GM18507 (cell line): ENCODE data around the gene CCR6.
"Not testable (repeated sequence)": the region's sequence is repeated elsewhere in the genome, so short reads cannot be mapped to it uniquely, and the experiment has no call there.

Source experiments
- DNase-seq: peaks from one replicate; pipeline ENCODE4 v3.0.0; 2011; ENCODE audit warnings: low read depth; ENCODE audit not compliant: insufficient read length; ENCODE audit errors: extremely low spot score
- FAIRE-seq: peaks from 2 replicates; lab custom pipeline; 2011; peaks lifted over from hg19 to GRCh38; lab: Jason Lieb, UNC

The CCR6 gene

DNA sequence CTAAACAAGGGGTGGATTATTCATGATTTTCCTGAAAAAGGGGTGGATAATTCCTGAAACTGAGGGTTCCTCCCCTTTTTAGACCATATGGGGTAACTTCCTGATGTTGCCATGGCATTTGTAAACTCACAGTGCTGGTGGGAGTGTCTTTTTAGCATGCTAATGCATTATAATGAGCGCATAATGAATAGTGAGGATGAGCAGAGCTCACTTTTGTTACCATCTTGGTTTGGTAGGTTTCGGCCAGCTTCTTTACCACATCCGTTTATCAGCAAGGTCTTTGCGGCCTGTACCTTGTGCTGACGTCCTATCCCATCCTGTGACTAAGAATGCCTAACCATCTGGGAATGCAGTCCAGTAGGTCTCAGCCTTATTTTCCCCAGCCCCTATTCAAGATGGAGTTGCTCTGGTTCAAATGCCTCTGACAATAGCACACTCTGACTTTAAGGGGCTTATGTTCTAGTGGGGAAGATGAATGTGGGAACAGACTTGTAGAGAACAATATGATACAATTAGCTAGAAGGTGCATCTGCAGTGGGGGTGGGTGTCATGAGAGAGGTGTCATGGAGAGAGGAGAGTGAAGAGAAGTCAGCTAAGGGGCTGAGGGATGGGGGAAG is 39.1 kb downstream of the CCR6 start:
- DNase-seq: no peak
- no peak for FAIRE-seq

DNA sequence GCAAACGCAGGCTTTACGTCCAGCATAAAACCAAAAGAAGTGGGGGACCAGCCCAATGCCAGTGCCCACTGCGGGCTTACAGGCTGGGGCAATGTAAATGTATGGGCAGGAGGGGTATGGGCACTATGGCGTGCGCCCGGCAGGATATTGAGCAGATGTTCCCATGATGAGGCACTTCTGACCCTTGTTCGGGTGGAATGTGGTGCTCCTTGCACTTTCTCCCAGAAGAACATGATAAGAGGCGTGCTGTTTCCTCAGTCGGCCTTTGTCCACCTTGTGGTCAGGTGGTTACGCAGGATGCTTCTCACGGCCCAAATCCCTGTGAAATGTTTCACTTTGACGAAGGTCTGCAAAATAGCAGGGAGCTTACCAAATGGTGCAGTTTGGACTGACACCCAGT is 39.7 kb downstream of the CCR6 start:
- DNase-seq (no peak), FAIRE-seq (no peak)

DNA sequence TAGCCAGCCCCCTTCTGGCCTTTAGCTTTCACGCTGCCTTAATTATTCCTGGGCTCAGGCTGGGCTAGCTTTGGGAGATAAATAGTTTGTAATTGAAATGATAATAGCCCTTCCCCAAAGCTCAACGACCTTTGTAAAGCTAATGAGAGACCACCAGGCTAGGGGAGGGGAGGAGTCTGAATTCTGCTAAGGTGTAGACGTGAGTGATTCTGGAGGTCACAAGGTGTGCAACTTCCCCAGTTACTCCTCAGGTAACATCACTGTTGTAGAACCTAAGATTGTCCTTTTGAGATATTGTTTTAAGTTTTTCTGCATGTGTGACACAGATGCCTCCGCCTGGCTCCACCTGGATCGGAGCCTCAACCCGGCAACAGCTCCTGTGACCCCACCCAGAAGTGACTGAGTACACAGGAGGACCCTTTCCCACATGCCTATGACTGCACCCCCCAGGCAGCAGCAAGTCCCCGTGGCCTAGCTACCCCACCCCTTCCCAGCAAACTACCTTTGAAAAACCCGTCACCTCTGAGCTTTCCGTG is 40.6 kb downstream of the CCR6 start:
- no peak for DNase-seq

DNA sequence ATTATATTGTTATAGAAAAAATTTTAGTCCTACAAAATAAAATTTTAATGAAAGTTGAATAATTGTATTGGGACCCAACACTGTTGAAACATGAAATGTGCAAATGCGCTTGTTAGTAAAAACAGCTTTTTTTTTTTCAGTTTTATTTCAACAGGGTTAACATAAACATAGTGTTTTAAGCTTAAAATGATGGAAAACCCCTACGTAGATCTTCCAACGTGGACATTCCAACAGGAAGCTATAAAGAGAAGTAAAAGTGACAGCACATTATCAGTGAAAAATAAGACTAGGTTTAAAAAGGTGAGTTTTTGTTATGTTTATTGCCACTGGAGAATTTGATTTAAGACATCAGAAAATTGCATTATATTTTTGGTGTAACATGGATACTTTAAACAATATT is 41.4 kb downstream of the CCR6 start:
- no peak for DNase-seq
- no peak for FAIRE-seq

More for the DNA sequence above, 40.6 kb downstream of the CCR6 start:
- no peak for FAIRE-seq

DNA sequence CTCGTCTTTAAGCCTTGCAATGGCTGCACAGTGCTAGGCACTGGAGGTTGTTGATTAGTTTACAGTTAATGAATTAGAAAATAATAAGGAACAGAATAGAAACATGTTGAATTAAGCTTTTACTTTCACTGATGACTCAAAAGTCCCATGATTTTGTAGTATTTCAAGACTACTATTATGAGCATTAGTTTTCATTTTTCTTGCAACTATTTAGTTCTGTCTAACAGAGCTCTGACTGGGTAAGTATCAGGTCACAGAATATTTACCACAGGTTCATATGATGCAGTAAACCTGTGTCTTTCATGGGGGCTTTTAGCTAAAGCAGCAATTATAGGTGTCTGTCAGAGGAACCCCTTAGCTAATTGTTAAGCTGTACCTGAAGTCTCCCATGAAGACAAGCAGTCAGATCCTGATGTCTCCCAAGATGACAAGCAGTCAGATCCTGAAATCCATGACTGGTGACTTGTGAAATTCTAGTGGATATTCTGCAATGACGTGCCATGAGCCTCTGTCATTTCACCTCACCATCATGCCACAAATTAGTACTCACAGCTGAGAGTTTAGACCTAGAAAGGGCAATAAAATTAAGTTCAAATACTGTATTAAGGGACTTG is 43.1 kb downstream of the CCR6 start:
- DNase-seq: no peak
- FAIRE-seq: no peak

DNA sequence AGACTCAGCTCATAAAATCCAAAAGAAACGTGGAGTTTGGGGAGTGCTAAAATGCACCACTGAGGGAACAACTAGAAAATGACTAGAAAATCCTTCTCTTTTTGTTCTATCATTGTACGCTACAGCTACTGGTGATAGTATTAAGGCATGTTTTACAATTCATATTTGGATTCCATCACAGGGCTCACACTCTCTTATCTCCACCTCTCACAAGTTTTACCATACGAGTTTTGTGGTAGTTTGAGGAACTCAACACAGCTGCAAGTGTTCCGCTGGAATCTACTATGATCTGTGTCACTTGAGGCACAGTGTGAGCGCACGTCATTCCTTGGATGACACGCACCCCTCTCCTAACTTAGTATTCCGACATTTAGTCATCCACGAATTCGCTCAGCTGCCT is 44.8 kb downstream of the CCR6 start:
- FAIRE-seq, DNase-seq: not testable (repeated sequence)

DNA sequence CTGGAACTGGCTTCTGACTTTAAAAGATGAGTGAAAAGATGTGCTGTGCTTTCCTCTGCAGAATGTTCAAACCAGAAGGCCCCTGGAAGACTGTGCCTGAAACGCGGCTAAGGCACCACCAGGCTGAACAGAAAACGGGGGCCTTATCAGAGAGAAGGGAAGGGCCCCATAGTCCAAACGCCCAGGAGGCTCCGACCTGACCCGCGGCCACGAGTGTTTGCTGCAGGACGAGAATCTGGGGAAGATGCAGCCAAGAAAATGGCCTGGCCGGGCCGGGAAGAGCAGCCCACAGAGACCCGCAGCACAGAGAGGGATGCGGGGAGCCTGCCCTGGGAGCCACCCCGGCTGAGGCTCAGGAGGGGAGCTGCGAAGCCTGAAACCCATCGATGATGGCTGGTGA is 45.4 kb downstream of the CCR6 start:
- not testable (repeated sequence) for DNase-seq, FAIRE-seq

DNA sequence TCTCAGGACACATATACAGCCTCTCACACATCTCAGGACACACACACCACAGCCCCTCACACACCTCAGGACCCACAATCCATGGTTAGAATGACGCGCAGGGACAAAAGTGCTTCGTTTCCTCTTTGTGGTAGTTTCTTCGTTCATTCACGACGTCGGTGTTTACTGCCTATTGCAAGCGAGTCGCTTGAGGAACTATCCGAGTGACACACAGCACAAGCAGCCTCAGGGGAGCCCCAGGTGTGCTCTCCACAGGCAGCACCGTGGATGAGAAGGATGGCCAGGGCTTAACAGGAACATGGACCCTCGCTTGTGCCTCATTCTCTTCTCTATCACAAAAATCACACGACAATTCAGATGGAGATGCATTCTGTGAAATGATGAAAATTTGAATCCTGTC is 47.0 kb downstream of the CCR6 start:
- DNase-seq: not testable (repeated sequence)
- peak; percentile 29 for FAIRE-seq

DNA sequence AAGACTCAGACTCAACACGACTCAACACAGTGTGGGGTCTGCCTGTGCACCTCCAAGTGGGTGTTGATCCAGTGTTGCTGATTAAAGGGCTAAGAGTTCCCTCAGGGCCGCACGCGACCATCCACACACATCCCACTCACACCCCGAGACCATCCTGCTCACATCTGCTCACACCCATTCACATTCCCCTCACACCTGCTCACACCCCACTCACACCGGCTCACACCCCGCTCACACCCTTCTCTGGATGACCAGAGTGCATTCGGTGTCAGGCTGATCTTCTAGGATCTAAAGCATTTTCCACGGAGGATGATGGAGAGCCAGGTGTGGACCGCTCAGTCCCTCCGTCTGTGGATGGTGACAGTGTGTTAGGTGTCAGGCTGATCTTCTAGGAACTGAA is 48.4 kb downstream of the CCR6 start:
- FAIRE-seq, DNase-seq: not testable (repeated sequence)

DNA sequence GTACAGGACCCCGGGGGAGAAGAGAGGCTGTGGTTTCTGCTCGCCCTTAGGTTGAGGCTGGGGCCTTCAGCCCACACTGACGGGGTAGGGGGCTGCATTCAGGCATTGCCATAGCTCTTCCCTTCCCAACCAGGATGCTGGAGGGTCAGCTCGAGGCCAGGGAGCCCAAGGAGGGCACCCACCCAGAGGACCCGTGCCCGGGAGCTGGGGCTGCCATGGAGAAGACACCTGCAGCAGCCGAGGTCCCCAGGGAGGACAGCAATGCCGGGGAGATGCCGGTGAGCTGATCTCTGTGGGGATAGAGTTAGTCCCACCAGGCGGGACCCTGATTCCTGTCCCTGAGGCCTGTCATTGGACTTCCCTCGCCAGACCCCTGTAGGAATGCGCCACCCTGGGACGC is 49.1 kb downstream of the CCR6 start:
- DNase-seq, FAIRE-seq: not testable (repeated sequence)

DNA sequence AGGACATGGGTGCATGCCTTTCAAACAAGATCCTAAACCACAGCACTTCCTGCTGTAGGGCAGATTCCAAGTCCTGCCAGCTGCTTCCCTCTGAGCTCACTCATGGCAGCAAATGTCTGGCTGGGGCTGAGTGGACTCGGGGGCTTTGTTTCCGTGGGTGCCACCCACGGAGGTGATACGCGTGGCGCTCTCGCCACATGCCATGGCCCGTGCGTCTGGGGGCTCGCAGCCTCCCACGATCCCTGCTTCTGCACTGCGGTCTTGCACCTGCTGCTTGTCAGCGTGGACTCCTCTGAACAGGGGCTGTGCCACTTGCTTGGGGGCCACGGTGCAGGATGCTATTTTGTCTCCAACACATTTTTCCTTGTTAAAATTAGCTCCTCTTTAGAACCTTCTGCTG is 54.4 kb downstream of the CCR6 start:
- FAIRE-seq, DNase-seq: not testable (repeated sequence)

DNA sequence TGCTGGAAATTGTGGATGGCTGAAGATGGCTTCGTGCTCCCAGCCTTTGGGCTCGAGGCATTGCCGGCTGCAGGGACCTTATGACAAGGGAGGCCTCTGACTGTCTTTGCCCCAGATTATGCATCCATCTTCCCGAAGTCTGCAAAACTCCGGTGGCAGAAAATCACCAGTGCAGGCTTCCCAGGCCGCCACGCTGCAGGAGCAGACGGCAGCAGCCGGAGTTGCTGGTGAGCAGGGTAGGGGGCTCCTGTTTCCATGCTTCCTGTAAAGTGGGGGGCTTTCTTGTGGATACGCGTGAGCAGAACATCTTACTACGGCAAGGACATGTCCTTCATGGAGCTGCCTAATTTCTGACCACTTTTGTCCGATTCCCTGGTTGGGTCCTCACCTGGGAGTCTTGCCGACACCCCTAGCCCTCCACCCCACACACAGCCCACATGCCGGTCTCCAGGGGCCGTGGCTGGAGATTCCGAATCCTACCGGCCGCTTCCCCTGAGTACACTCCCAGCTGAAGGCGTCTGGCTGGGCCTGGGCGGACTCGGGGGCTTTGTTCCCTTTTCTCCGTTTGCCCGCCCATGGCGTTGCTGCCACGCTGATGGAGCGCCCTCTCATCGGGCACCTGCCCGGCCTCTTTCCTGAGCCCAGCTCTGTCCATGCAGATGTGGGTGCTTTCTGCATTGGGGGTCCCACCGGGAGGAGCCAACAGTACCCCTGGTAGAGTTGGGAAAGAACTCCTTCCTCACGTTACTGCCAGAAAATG is 56.2 kb downstream of the CCR6 start:
- not testable (repeated sequence) for FAIRE-seq, DNase-seq

DNA sequence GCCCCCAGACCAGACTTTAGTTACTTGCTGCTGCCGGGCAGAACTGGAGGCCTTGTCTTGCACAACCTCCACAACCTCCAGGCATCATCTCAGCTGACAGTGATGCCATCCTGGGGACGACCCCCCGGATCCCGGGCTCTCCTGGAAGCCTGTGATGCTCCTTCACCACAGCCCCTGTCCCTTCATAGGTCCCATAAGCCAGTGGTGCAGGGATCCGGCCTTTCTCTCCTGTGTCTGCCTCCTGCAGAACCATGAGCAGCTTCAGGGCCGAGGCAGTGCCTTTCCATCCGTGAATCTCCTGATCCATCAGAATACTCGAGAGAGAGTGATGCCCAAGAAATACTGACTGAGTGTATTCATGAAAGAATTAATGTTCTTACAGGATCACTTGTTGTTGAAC is 57.2 kb downstream of the CCR6 start:
- not testable (repeated sequence) for FAIRE-seq, DNase-seq

DNA sequence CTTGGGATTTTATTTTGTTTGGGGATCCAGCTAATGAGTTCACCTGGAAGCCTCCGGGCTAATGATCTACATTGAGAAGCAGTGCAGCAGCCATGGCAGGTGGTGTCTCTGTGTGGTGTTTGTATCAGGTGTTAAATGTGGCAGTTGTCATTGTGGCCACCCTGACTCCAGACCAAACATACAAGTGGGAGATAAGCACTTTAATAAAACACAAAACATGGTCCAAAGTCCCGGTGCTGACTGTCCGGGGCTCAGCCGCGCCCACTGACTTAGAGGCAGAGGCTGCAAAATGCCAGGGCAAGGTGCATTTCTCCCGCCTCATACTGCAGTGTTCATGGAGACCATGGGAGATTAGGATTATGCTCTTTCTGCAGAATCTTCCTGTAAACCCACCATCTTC is 58.5 kb downstream of the CCR6 start:
- DNase-seq, FAIRE-seq: not testable (repeated sequence)

DNA sequence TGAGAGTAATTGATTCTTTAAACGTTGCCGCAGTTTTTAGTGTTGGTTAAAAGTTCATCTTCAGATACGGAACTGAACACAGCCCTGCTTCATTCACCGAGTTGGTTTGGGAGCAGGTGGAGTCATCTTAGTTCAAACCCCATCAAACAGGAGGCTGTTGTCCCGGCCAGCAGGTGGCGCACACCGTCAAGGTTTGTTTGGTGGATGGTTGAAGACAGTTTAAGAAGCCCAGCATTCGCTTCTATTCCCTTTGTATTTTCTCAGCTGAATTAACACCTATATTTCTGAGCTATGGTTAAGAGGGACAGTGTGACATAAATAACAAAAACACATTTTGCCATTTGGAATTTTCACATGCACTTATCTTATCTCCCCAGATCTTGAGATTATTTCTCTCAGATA is 60.0 kb downstream of the CCR6 start:
- FAIRE-seq: peak; percentile 97
- DNase-seq: not testable (repeated sequence)

DNA sequence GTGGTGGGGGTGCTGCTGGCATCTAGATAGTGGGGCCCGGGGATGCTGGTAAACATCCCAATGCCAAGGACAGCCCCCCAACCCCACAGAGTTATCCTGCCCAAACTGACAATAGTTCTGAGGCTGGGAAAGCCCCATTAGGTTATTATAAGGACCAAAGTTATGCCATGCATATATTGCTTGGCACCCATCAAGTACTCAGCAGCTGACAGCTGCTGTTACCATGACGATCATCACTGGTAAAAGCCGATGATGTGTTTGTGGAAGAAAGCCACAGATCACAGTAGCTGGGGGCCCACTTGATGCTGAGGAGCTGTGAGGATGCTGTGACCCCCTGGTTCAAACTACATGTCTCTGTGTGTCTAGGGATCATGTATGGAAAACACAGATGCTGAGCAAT is 62.2 kb downstream of the CCR6 start:
- FAIRE-seq, DNase-seq: not testable (repeated sequence)

DNA sequence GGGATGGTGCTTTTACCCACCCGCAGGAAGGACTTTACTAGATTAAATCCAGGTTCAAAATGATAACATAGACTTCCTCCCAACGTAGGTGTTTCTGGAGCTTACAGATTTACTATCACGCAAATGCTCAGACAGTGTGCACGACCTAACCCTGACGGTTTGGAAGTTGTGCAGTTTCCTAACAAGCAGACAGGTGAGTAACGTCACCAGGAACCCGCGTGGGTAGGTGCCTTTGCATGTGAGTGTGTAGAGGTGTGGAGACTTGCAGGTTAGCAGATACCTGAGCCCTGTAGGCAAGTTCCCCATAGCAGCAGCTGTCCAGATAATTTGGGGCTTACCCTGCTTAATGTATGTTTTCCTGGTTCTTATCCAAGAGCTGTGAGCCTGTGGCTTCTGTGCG is 64.4 kb downstream of the CCR6 start:
- not testable (repeated sequence) for FAIRE-seq, DNase-seq
